Stimulated activated CD4-positive, alpha-beta T cell treated with anti-CD3 and anti-CD28 coated beads, Interleukin-1b, Interleukin-23, amount 100 ng/mL, for 48 hours (primary cell): ENCODE measurements around the gene PNPLA3.
A peak's percentile ranks its signal among the peaks of the same experiment; 100 is the strongest.

Experiments used
- DNase-seq: peaks from one replicate; pipeline ENCODE4 v3.0.0-alpha.2; 2020

Gene PNPLA3

GRCh38 chr22:43969021-43969878, 45.6 kb downstream of the PNPLA3 start:
- DNase-seq: no peak

GRCh38 chr22:43969989-43970755, 46.6 kb downstream of the PNPLA3 start:
- DNase-seq: no peak

GRCh38 chr22:43971112-43971511, 47.5 kb downstream of the PNPLA3 start:
- DNase-seq: no peak

- DNase-seq: no peak
Observed at GRCh38 chr22:43972931-43973462, 49.4 kb downstream of the PNPLA3 start.

GRCh38 chr22:43974028-43974545, 50.5 kb downstream of the PNPLA3 start:
- no peak for DNase-seq

- no peak for DNase-seq
Observed at GRCh38 chr22:43975041-43975440, 51.4 kb downstream of the PNPLA3 start.

GRCh38 chr22:43976861-43977795, 53.5 kb downstream of the PNPLA3 start:
- DNase-seq: no peak

- DNase-seq: no peak
Observed at GRCh38 chr22:43978558-43978957, 55.0 kb downstream of the PNPLA3 start.

- DNase-seq: no peak
Observed at GRCh38 chr22:43980579-43980978, 57.0 kb downstream of the PNPLA3 start.

- no peak for DNase-seq
Observed at GRCh38 chr22:43980996-43981395, 57.4 kb downstream of the PNPLA3 start.

GRCh38 chr22:43983808-43984207, 60.2 kb downstream of the PNPLA3 start:
- no peak for DNase-seq

GRCh38 chr22:43985532-43985931, 61.9 kb downstream of the PNPLA3 start:
- DNase-seq: no peak

GRCh38 chr22:43988116-43988820, 64.7 kb downstream of the PNPLA3 start:
- no peak for DNase-seq

- no peak for DNase-seq
Observed at GRCh38 chr22:43988960-43989359, 65.4 kb downstream of the PNPLA3 start.

- DNase-seq: no peak
Observed at GRCh38 chr22:43990044-43990443, 66.4 kb downstream of the PNPLA3 start.

GRCh38 chr22:43991316-43992020, 67.9 kb downstream of the PNPLA3 start:
- no peak for DNase-seq

- DNase-seq: no peak
Observed at GRCh38 chr22:43992331-43992821, 68.8 kb downstream of the PNPLA3 start.

GRCh38 chr22:43993072-43993760, 69.6 kb downstream of the PNPLA3 start:
- DNase-seq: peak; percentile 44

GRCh38 chr22:43994006-43994405, 70.4 kb downstream of the PNPLA3 start:
- no peak for DNase-seq

GRCh38 chr22:43994416-43994815, 70.8 kb downstream of the PNPLA3 start:
- no peak for DNase-seq
